ENCODE results near the gene WWOX. TPM values are rescaled to one million over a fixed set of nuclear protein-coding genes. Genes with fewer than 3 reads are reported as not detected.

Gene WWOX
- total RNA-seq, 6 donors from 2014 or later = 18.7 to 167 (median 31.0) TPM

GRCh38 chr16:78992001-78992400 is 892.5 kb downstream of the WWOX start:
- Histone ChIP-seq H3K27ac (no peak overlapping the region), H3K4me1 (no peaks in the 10 kb centered on the region), H3K27me3 (no peaks in the 10 kb centered on the region), H3K9me3 (no peaks in the 10 kb centered on the region), H3K4me3 (no peak overlapping the region), H3K36me3 (no peaks in the 10 kb centered on the region)
- 79 to 80% methylated on average over 6 of the region's 6 CpGs for WGBS, 2 donors
- no peak for DNase-seq
- TF ChIP-seq EP300 (IDR thresholded peaks at IDR 0.05) (no peak), POLR2AphosphoS5 (IDR thresholded peaks at IDR 0.05) (no peak), POLR2A (IDR thresholded peaks at IDR 0.05) (no peak)
- TF ChIP-seq, protein P1, sequence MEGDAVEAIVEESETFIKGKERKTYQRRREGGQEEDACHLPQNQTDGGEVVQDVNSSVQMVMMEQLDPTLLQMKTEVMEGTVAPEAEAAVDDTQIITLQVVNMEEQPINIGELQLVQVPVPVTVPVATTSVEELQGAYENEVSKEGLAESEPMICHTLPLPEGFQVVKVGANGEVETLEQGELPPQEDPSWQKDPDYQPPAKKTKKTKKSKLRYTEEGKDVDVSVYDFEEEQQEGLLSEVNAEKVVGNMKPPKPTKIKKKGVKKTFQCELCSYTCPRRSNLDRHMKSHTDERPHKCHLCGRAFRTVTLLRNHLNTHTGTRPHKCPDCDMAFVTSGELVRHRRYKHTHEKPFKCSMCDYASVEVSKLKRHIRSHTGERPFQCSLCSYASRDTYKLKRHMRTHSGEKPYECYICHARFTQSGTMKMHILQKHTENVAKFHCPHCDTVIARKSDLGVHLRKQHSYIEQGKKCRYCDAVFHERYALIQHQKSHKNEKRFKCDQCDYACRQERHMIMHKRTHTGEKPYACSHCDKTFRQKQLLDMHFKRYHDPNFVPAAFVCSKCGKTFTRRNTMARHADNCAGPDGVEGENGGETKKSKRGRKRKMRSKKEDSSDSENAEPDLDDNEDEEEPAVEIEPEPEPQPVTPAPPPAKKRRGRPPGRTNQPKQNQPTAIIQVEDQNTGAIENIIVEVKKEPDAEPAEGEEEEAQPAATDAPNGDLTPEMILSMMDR (IDR thresholded peaks at IDR 0.05) = no peak
- no peak for ATAC-seq (ENCODE audit: low FRiP score in 2 of 2)

GRCh38 chr16:78993346-78993745 is 893.9 kb downstream of the WWOX start:
- ATAC-seq (ENCODE audit: low FRiP score in 2 of 2) (no peak), DNase-seq (no peak)
- Histone ChIP-seq H3K4me1 (no peaks in the 10 kb centered on the region), H3K27ac (no peak overlapping the region), H3K4me3 (no peak overlapping the region), H3K9me3 (no peaks in the 10 kb centered on the region), H3K27me3 (no peaks in the 10 kb centered on the region), H3K36me3 (no peaks in the 10 kb centered on the region)
- TF ChIP-seq POLR2AphosphoS5 (IDR thresholded peaks at IDR 0.05) (no peak), EP300 (IDR thresholded peaks at IDR 0.05) (no peak), POLR2A (IDR thresholded peaks at IDR 0.05) (no peak)
- TF ChIP-seq, protein P1 (IDR thresholded peaks at IDR 0.05) = no peak
- WGBS, 2 donors = 68 to 71% methylated on average over 9 to 12 of the region's 12 CpGs

GRCh38 chr16:78994135-78994745 is 894.8 kb downstream of the WWOX start:
- Histone ChIP-seq H3K4me1 (no peaks in the 10 kb centered on the region), H3K9me3 (no peaks in the 10 kb centered on the region), H3K36me3 (no peaks in the 10 kb centered on the region), H3K27me3 (no peaks in the 10 kb centered on the region), H3K27ac (no peak overlapping the region), H3K4me3 (no peak overlapping the region)
- 80 to 83% methylated on average over 15 of the region's 15 CpGs for WGBS, 2 donors
- ATAC-seq (ENCODE audit: low FRiP score in 2 of 2) (no peak), DNase-seq (no peak)
- TF ChIP-seq POLR2AphosphoS5 (IDR thresholded peaks at IDR 0.05) (no peak), POLR2A (IDR thresholded peaks at IDR 0.05) (no peak), EP300 (IDR thresholded peaks at IDR 0.05) (no peak)
- TF ChIP-seq, protein P1 (IDR thresholded peaks at IDR 0.05) = no peak

- TF ChIP-seq POLR2A (IDR thresholded peaks at IDR 0.05) (no peak), EP300 (IDR thresholded peaks at IDR 0.05) (no peak), POLR2AphosphoS5 (IDR thresholded peaks at IDR 0.05) (no peak)
- TF ChIP-seq, protein P1 (IDR thresholded peaks at IDR 0.05) = no peak
- Histone ChIP-seq H3K27me3 (no peaks in the 10 kb centered on the region), H3K27ac (no peak overlapping the region), H3K4me3 (no peak overlapping the region), H3K9me3 (no peaks in the 10 kb centered on the region), H3K4me1 (no peaks in the 10 kb centered on the region), H3K36me3 (no peaks in the 10 kb centered on the region)
- DNase-seq (no peak), ATAC-seq (ENCODE audit: low FRiP score in 2 of 2) (no peak)
- 82 to 88% methylated on average over 3 of the region's 3 CpGs for WGBS, 2 donors
Observed at GRCh38 chr16:78995441-78995840, 896.0 kb downstream of the WWOX start.

GRCh38 chr16:78996790-78997189 is 897.3 kb downstream of the WWOX start:
- 91 to 92% methylated on average over 16 of the region's 16 CpGs for WGBS, 2 donors
- H3K9me3 ChIP-seq = no peaks in the 10 kb centered on the region
- no peaks in the 10 kb centered on the region for H3K27me3 ChIP-seq
- no peak for DNase-seq
- no peak for ATAC-seq (ENCODE audit: low FRiP score in 2 of 2)
- H3K27ac ChIP-seq = no peak overlapping the region
- H3K4me1 ChIP-seq = no peaks in the 10 kb centered on the region
- H3K4me3 ChIP-seq = no peak overlapping the region
- H3K36me3 ChIP-seq = no peaks in the 10 kb centered on the region
- TF ChIP-seq POLR2AphosphoS5 (IDR thresholded peaks at IDR 0.05) = no peak
- no peak for TF ChIP-seq POLR2A (IDR thresholded peaks at IDR 0.05)
